Gastroesophageal sphincter (tissue), 4 donors: ENCODE measurements around the gene TMEM33. TPM values are rescaled to one million over a fixed set of nuclear protein-coding genes. Genes with fewer than 3 reads are reported as not detected.
"Not testable (repeated sequence)": the region's sequence is repeated elsewhere in the genome, so short reads cannot be mapped to it uniquely, and the experiment has no call there.

Experiments used
- ATAC-seq: fragments of 150-250 bp; one replicate; pipeline ENCODE4 v1.9.1; 2016; ENCODE audit warnings: mild to moderate bottlenecking, moderate library complexity
- H3K27ac ChIP-seq, 4 donors: fragments of 200-600 bp; sonication (generic) in 3 of 4; 1 replicate in 3 of 4; 2 replicates in 1 of 4; pipeline ENCODE4 v1.5.1; 2016 to 2019
- H3K27me3 ChIP-seq: fragments of 200-600 bp; sonication (generic); one replicate; pipeline ENCODE4 v1.5.1; 2019
- H3K36me3 ChIP-seq, 2 donors: fragments of 200-600 bp; sonication (generic); one replicate each; pipeline ENCODE4 v1.5.1; 2019; ENCODE audit warnings: control low read depth in 1 of 2
- H3K4me1 ChIP-seq, 3 donors: fragments of 200-600 bp; sonication (generic); 1 replicate in 2 of 3; 2 replicates in 1 of 3; pipeline ENCODE4 v1.5.1; 2016 to 2019; ENCODE audit warnings: control low read depth in 2 of 3
- H3K4me3 ChIP-seq, 2 donors: fragments of 200-600 bp; sonication (generic); one replicate each; pipeline ENCODE4 v1.5.1; 2019; ENCODE audit warnings: mild to moderate bottlenecking in 1 of 2, moderate library complexity in 1 of 2
- H3K9me3 ChIP-seq, 3 donors: fragments of 200-600 bp; sonication (generic); one replicate each; pipeline ENCODE4 v1.5.1; 2017 to 2019; ENCODE audit warnings: control low read depth in 2 of 3
- EP300 ChIP-seq: sonication (generic); formaldehyde crosslinking; IDR thresholded peaks from one replicate; pipeline ENCODE4 v1.6.1; 2017; ENCODE audit warnings: antibody characterized with exemption, mild to moderate bottlenecking
- POLR2A ChIP-seq, 2 donors: fragments of 450-650 bp; IDR thresholded peaks; one replicate each; pipeline ENCODE4 v1.6.1; 2017; ENCODE audit warnings: antibody characterized with exemption in 2 of 2, mild to moderate bottlenecking in 2 of 2, moderate library complexity in 1 of 2
- POLR2AphosphoS5 ChIP-seq: sonication (generic); formaldehyde crosslinking; IDR thresholded peaks from one replicate; pipeline ENCODE4 v1.6.1; 2017; ENCODE audit warnings: antibody characterized with exemption
- WGBS, 2 donors: methylation state at CpG; one replicate each; pipeline ENCODE4 v1.1.5; 2018; ENCODE audit warnings: low coverage in 1 of 2; 5-methylcytosine and 5-hydroxymethylcytosine counted together
- total RNA-seq, 4 donors: library from RNA; depleted of rRNA; stranded (reverse); fragments of >200 nt; gene quantifications; one replicate each; pipeline ENCODE4 v1.1.0, GENCODE V29; 2016
- TF ChIP-seq, protein P1 (sequence below), 4 experiments: fragments of 200-600 bp in 2 of 4; fragments of 450-650 bp in 2 of 4; sonication (generic) in 1 of 4; IDR thresholded peaks; one replicate each; pipeline ENCODE4 v1.5.1; 2017 to 2019; ENCODE audit warnings: antibody characterized with exemption in 4 of 4, mild to moderate bottlenecking in 2 of 4, moderate library complexity in 2 of 4

The TMEM33 gene
- total RNA-seq, 4 donors from 2014 or later: 24.4 to 33.5 (median 26.6) TPM

DNA sequence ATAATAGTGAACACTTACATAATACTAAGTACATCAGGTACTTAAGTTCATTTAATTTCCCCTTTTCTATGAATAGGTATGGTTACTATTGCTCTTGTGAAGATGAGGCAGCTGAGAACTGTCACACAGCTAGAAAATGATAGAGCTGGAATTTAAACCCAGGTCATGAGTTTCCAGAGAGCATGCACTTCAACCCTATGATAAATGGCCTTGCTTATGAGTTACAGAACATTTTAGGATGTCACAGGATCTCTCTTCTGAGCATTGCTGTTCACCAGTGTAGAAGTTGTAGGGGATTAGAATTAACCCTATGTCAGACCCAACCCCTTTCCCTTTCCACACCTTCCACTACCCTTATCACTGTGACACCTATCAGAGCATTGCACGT is 46.5 kb upstream of the TMEM33 start:
- 93 to 100% methylated on average over 1 of the region's 1 CpG for WGBS, 2 donors
- ATAC-seq: no peak

DNA sequence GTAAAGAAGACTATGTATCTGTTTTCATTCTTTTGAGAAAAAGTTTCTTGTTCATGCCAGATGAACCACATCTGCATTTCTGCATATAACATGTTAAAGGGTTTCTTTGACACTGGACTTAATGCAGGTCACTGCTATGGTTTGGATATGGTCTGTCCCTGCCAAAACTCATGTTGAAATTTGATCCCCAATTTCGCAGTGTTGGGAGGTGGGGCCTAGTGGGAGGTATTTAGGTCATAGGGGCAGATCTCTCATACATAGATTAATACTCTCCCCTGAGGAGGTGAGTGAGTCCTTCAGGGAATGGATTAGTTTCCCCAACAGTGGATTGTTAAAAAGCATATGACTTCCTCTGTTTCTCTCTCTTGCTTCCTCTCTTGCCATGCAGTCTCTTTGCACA is 45.9 kb upstream of the TMEM33 start:
- H3K27me3 ChIP-seq: peaks cover 45% of the 10 kb centered on the region
- H3K27ac ChIP-seq: no peak overlapping the region
- TF ChIP-seq POLR2A (IDR thresholded peaks at IDR 0.05) (no peak), POLR2AphosphoS5 (no peak), EP300 (no peak)
- TF ChIP-seq, protein P1, sequence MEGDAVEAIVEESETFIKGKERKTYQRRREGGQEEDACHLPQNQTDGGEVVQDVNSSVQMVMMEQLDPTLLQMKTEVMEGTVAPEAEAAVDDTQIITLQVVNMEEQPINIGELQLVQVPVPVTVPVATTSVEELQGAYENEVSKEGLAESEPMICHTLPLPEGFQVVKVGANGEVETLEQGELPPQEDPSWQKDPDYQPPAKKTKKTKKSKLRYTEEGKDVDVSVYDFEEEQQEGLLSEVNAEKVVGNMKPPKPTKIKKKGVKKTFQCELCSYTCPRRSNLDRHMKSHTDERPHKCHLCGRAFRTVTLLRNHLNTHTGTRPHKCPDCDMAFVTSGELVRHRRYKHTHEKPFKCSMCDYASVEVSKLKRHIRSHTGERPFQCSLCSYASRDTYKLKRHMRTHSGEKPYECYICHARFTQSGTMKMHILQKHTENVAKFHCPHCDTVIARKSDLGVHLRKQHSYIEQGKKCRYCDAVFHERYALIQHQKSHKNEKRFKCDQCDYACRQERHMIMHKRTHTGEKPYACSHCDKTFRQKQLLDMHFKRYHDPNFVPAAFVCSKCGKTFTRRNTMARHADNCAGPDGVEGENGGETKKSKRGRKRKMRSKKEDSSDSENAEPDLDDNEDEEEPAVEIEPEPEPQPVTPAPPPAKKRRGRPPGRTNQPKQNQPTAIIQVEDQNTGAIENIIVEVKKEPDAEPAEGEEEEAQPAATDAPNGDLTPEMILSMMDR (IDR thresholded peaks at IDR 0.05): no peak
- H3K36me3 ChIP-seq: no peaks in the 10 kb centered on the region
- ATAC-seq: no peak
- H3K4me1 ChIP-seq: no peaks in the 10 kb centered on the region
- WGBS, 2 donors: 8 to 50% methylated on average over 1 of the region's 1 CpG
- H3K9me3 ChIP-seq: no peaks in the 10 kb centered on the region
- no peak overlapping the region for H3K4me3 ChIP-seq

More for the DNA sequence above, 46.5 kb upstream of the TMEM33 start:
- Histone ChIP-seq H3K36me3 (no peaks in the 10 kb centered on the region), H3K4me1 (no peaks in the 10 kb centered on the region), H3K4me3 (no peak overlapping the region), H3K27me3 (peaks cover 47% of the 10 kb centered on the region), H3K9me3 (no peaks in the 10 kb centered on the region), H3K27ac (no peak overlapping the region)
- TF ChIP-seq EP300 (no peak), POLR2A (IDR thresholded peaks at IDR 0.05) (no peak), POLR2AphosphoS5 (no peak)
- TF ChIP-seq, protein P1 (IDR thresholded peaks at IDR 0.05): no peak

DNA sequence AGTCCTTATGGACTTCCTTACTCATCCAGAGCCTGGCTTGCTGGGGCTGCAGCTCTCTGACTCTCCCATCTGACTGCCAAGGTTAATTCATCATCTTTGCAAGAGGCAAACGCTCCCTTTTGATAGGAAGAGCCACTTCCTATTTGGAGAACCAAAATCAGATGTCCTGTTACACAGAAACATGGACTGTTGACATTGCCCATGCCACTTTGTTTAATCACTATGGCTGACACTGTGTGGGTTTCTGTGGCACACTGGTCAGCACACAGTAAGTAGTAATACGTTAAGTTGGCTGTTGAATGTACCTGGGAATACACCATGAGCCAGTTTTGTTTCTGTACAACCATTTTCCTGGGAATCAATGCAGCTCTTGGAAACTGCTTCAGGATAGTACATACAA is 45.1 kb upstream of the TMEM33 start:
- H3K27me3 ChIP-seq: peaks cover 39% of the 10 kb centered on the region
- H3K4me3 ChIP-seq: no peak overlapping the region
- H3K36me3 ChIP-seq: no peaks in the 10 kb centered on the region
- TF ChIP-seq EP300 (no peak), POLR2A (IDR thresholded peaks at IDR 0.05) (no peak)
- no peak overlapping the region for H3K27ac ChIP-seq
- no peaks in the 10 kb centered on the region for H3K4me1 ChIP-seq
- no peak for ATAC-seq
- no peaks in the 10 kb centered on the region for H3K9me3 ChIP-seq
- 33 to 43% methylated on average over 1 of the region's 2 CpGs for WGBS, 2 donors

DNA sequence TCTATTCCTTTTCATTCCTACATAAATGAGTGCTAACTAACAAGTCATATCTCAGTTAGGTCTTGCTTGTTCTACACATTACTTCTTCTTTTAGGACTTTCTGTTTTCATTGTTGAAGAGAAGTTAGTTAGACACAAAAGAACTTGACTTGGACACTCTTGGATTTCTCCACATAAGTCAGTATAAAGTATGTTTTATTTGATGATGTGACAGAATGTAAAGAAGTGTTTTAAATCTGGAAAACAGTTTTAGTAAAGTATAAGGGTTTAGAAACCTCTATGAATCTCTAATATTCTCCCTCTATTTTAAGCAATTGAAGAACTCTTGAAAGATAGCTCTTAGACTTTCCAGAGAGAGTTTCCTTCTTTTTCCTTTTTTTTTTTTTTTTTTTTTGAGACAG is 38.6 kb upstream of the TMEM33 start:
- H3K36me3 ChIP-seq: no peaks in the 10 kb centered on the region
- TF ChIP-seq POLR2AphosphoS5: no peak
- TF ChIP-seq, protein P1 (IDR thresholded peaks at IDR 0.05): no peak
- H3K4me3 ChIP-seq: no peak overlapping the region
- peaks cover 0 to 4% (median 0%) of the 10 kb centered on the region in 3 donors for H3K9me3 ChIP-seq
- no peaks in the 10 kb centered on the region for H3K4me1 ChIP-seq
- no peak for ATAC-seq
- no peak overlapping the region for H3K27ac ChIP-seq
- H3K27me3 ChIP-seq: peaks cover 8% of the 10 kb centered on the region

DNA sequence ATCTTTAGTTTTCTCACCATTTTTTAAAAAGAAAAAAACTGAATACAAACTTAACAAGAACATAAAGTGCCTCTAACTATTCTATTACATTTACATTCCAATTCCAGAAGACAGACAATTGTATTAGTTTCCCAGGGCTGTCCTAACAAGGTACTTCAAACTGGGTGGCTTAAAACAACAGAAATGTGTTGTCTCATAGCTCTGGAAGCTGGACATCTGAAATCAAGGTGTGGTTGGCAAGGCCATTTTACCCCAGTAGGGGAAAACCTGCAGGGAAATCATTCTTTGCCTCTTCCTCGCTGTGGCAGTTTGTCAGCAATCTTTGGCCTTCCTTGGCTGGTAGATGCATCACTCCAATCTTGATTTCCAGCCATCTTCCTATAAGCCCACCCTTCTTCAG is 37.5 kb upstream of the TMEM33 start:
- Histone ChIP-seq H3K4me1 (no peaks in the 10 kb centered on the region), H3K36me3 (no peaks in the 10 kb centered on the region), H3K4me3 (no peak overlapping the region), H3K27me3 (peaks cover 4% of the 10 kb centered on the region), H3K27ac (no peak overlapping the region), H3K9me3 (peaks cover 0 to 11% (median 0%) of the 10 kb centered on the region in 3 donors)
- 100% methylated on average over 1 of the region's 1 CpG; no CpG with 5 or more reads in 1 of the 2 donors for WGBS, 2 donors
- ATAC-seq: no peak
- TF ChIP-seq POLR2A (IDR thresholded peaks at IDR 0.05) (no peak), EP300 (no peak), POLR2AphosphoS5 (no peak)
- TF ChIP-seq, protein P1 (IDR thresholded peaks at IDR 0.05): no peak

DNA sequence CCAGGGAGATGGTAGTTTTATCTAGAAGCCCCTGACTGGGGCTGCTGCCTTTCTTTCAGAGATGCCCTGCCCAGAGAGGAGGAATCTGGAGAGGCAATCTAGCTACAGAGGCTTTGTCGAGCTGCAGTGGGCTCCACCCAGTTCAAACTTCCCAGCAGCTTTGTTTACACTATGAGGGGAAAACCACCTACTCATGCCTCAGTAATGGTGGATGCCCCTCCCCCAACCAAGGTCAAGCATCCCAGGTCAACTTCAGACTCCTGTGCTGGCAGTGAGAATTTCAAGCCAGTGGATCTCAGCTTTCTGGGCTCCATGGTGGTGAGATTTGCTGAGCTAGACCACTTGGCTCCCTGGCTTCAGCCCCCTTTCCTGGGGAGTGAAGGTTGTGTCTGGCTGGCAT is 26.1 kb upstream of the TMEM33 start:
- not testable (repeated sequence) for H3K9me3 ChIP-seq, H3K27ac ChIP-seq, H3K4me1 ChIP-seq, H3K36me3 ChIP-seq, H3K4me3 ChIP-seq, H3K27me3 ChIP-seq, ATAC-seq
- no CpG with 5 or more reads among the region's 1 CpG for whole genome bisulfite sequencing, 2 donors
